H1 (cell line): ENCODE measurements around the gene UPF3B. TPM values are rescaled to one million over a fixed set of nuclear protein-coding genes. Genes with fewer than 3 reads are reported as not detected.

ENCODE experiments used
- CTCF ChIA-PET: fragments of 300-600 bp; sonication (Branson Sonifier 250); formaldehyde crosslinking; loops from one replicate; lab custom pipeline; 2021; ENCODE audit not compliant: partially characterized antibody; lab: Charles Lee
- POLR2A ChIA-PET: fragments of 300-600 bp; sonication (Branson Sonifier 250); formaldehyde crosslinking; loops from one replicate; lab custom pipeline; 2021; ENCODE audit warnings: inconsistent platforms; ENCODE audit not compliant: partially characterized antibody; lab: Charles Lee
- DNase-seq, 2 experiments: peaks; one replicate each; pipeline versions ENCODE4 v3.0.0 to v3.0.0-alpha.2; 2010 to 2022; ENCODE audit warnings: low spot score in 2 of 2, low read depth in 1 of 2, mixed read lengths in 1 of 2
- FAIRE-seq: peaks from 2 replicates; lab custom pipeline; 2011; peaks lifted over from hg19 to GRCh38; lab: Jason Lieb, UNC
- H2AFZ ChIP-seq: 2 replicates; pipeline ENCODE4 v1.8.1; 2012; ENCODE audit warnings: low read length, inconsistent platforms
- H2AK5ac ChIP-seq: 2 replicates; pipeline ENCODE4 v1.6.1; 2013; ENCODE audit warnings: low read depth, low read length
- H2BK120ac ChIP-seq: replicated peaks from 2 replicates; pipeline ENCODE3; 2013; ENCODE audit warnings: low read depth, low read length, inconsistent platforms
- H2BK12ac ChIP-seq: 2 replicates; pipeline ENCODE4 v1.6.1; 2013; ENCODE audit warnings: low read depth, low read length
- H2BK15ac ChIP-seq: 2 replicates; pipeline ENCODE4 v1.6.1; 2013; ENCODE audit warnings: low read length
- H2BK20ac ChIP-seq: 2 replicates; pipeline ENCODE4 v1.6.1; 2013; ENCODE audit warnings: low read length
- H2BK5ac ChIP-seq: 2 replicates; pipeline ENCODE4 v1.6.1; 2013; ENCODE audit warnings: low read depth, low read length
- H3K14ac ChIP-seq: 2 replicates; pipeline ENCODE4 v1.6.1; 2013; ENCODE audit warnings: inconsistent platforms; ENCODE audit not compliant: insufficient read length
- H3K18ac ChIP-seq: 2 replicates; pipeline ENCODE4 v1.6.1; 2013; ENCODE audit warnings: low read length; ENCODE audit errors: extremely low read depth
- H3K23ac ChIP-seq: 2 replicates; pipeline ENCODE4 v1.6.1; 2013; ENCODE audit warnings: inconsistent platforms; ENCODE audit not compliant: insufficient read length
- H3K23me2 ChIP-seq: 2 replicates; pipeline ENCODE4 v1.6.1; 2013; ENCODE audit warnings: low read depth, low read length
- H3K27ac ChIP-seq: 2 replicates; pipeline ENCODE4 v1.6.1; 2011; ENCODE audit warnings: low read depth, low read length, inconsistent platforms
- H3K27me3 ChIP-seq, 4 experiments: replicated peaks in 1 of 4; 1 replicate in 1 of 4; 2 replicates in 3 of 4; pipeline versions ENCODE4 v1.6.1 to v1.8.1; 2011 to 2013; ENCODE audit warnings: low read length in 3 of 4, mild to moderate bottlenecking in 3 of 4, inconsistent platforms in 2 of 4, mixed read lengths in 2 of 4, moderate library complexity in 1 of 4; ENCODE audit not compliant: control insufficient read depth in 3 of 4, insufficient read depth in 3 of 4; ENCODE audit errors: extremely low read depth in 1 of 4
- H3K36me3 ChIP-seq, 4 experiments: 2 replicates each; pipeline versions ENCODE4 v1.6.1 to v1.8.1; 2011 to 2013; ENCODE audit warnings: mild to moderate bottlenecking in 4 of 4, low read length in 3 of 4, moderate library complexity in 2 of 4, control low read depth in 1 of 4, inconsistent platforms in 1 of 4; ENCODE audit not compliant: insufficient read depth in 4 of 4, control insufficient read depth in 2 of 4
- H3K4ac ChIP-seq: replicated peaks from 2 replicates; pipeline ENCODE3; 2013; ENCODE audit warnings: low read length, low read depth, mixed read lengths, inconsistent platforms; ENCODE audit not compliant: insufficient read length
- H3K4me1 ChIP-seq, 4 experiments: replicated peaks in 1 of 4; 1 replicate in 1 of 4; 2 replicates in 3 of 4; pipeline versions ENCODE4 v1.6.1 to v1.8.1; 2011 to 2013; ENCODE audit warnings: low read length in 3 of 4, inconsistent platforms in 2 of 4, mixed read lengths in 1 of 4; ENCODE audit not compliant: insufficient read depth in 4 of 4, control insufficient read depth in 3 of 4
- H3K4me2 ChIP-seq, 2 experiments: 2 replicates each; pipeline versions ENCODE4 v1.6.1 to v1.8.1; 2011 to 2013; ENCODE audit warnings: low read depth in 2 of 2, low read length in 2 of 2, control low read depth in 1 of 2, inconsistent platforms in 1 of 2, mild to moderate bottlenecking in 1 of 2; ENCODE audit not compliant: insufficient read depth in 1 of 2
- H3K4me3 ChIP-seq, 4 experiments: fragments of 200-600, 300-600 bp in 1 of 4; sonication (generic), shearing (Covaris generic), sonication (Bioruptor Twin) in 1 of 4; 2 replicates each; pipeline versions ENCODE4 v1.5.1 to v1.8.1; 2011 to 2016; ENCODE audit warnings: low read length in 4 of 4, low read depth in 3 of 4, control low read depth in 2 of 4, inconsistent platforms in 2 of 4, mild to moderate bottlenecking in 2 of 4, mixed read lengths in 1 of 4, moderate library complexity in 1 of 4; ENCODE audit not compliant: insufficient read depth in 2 of 4; ENCODE audit errors: extremely low read depth in 1 of 4
- H3K56ac ChIP-seq: replicated peaks from 2 replicates; pipeline ENCODE3; 2013; ENCODE audit warnings: low read depth, mild to moderate bottlenecking, mixed read lengths, low read length, inconsistent platforms; ENCODE audit not compliant: insufficient read length
- H3K79me1 ChIP-seq: 2 replicates; pipeline ENCODE4 v1.6.1; 2013; ENCODE audit warnings: low read depth, low read length, control low read depth
- H3K79me2 ChIP-seq, 2 experiments: 2 replicates each; pipeline versions ENCODE4 v1.6.1 to v1.8.1; 2012 to 2013; ENCODE audit warnings: low read length in 2 of 2, mild to moderate bottlenecking in 2 of 2, inconsistent platforms in 1 of 2; ENCODE audit not compliant: insufficient read depth in 2 of 2, control insufficient read depth in 1 of 2
- H3K9ac ChIP-seq, 4 experiments: replicated peaks in 1 of 4; 1 replicate in 1 of 4; 2 replicates in 3 of 4; pipeline versions ENCODE4 v1.6.1 to v1.8.1; 2011 to 2013; ENCODE audit warnings: low read depth in 3 of 4, low read length in 3 of 4, control low read depth in 2 of 4, mild to moderate bottlenecking in 2 of 4, moderate library complexity in 2 of 4, inconsistent platforms in 1 of 4; ENCODE audit errors: extremely low read depth in 1 of 4
- H3K9me3 ChIP-seq, 2 experiments: 2 replicates each; pipeline versions ENCODE4 v1.6.1 to v1.8.1; 2012 to 2013; ENCODE audit warnings: mild to moderate bottlenecking in 2 of 2, moderate library complexity in 2 of 2, control low read depth in 1 of 2, inconsistent platforms in 1 of 2, low read depth in 1 of 2, low read length in 1 of 2, mixed read lengths in 1 of 2; ENCODE audit not compliant: insufficient read depth in 2 of 2
- H4K20me1 ChIP-seq, 2 experiments: replicated peaks in 1 of 2; 2 replicates each; pipeline versions ENCODE3 to v1.8.1; 2011 to 2013; ENCODE audit warnings: inconsistent platforms in 2 of 2, low read length in 2 of 2, mild to moderate bottlenecking in 1 of 2; ENCODE audit not compliant: insufficient read depth in 2 of 2, control insufficient read depth in 1 of 2
- H4K5ac ChIP-seq: 2 replicates; pipeline ENCODE4 v1.6.1; 2013; ENCODE audit warnings: low read length, low read depth, mixed read lengths, inconsistent platforms; ENCODE audit not compliant: insufficient read length
- H4K8ac ChIP-seq: 2 replicates; pipeline ENCODE4 v1.8.0; 2013; ENCODE audit warnings: mild to moderate bottlenecking, moderate library complexity, low read length, inconsistent platforms; ENCODE audit not compliant: insufficient read depth; ENCODE audit errors: extremely low read depth
- H4K91ac ChIP-seq: replicated peaks from 2 replicates; pipeline ENCODE3; 2013; ENCODE audit warnings: low read length, mixed read lengths, inconsistent platforms; ENCODE audit not compliant: insufficient read length
- ATF3 ChIP-seq: IDR thresholded peaks from 2 replicates; pipeline ENCODE4 v1.6.1; 2011; ENCODE audit warnings: low read depth, mild to moderate bottlenecking, low read length; ENCODE audit not compliant: insufficient read depth
- EP300 ChIP-seq, 2 experiments: IDR thresholded peaks; 1 replicate in 1 of 2; 2 replicates in 1 of 2; pipeline ENCODE4 v1.6.1; 2011 to 2012; ENCODE audit warnings: low read depth in 2 of 2, low read length in 2 of 2, mild to moderate bottlenecking in 2 of 2, borderline replicate concordance in 1 of 2, inconsistent platforms in 1 of 2, moderate library complexity in 1 of 2
- EZH2 ChIP-seq: fragments of 200-600 bp; sonication (generic); IDR thresholded peaks from 2 replicates; pipeline ENCODE4 v1.7.1; 2012; ENCODE audit warnings: low read depth, mild to moderate bottlenecking, moderate library complexity, low read length, inconsistent platforms; ENCODE audit not compliant: severe bottlenecking
- HDAC6 ChIP-seq: IDR thresholded peaks from one replicate; pipeline ENCODE4 v1.7.1; 2012; ENCODE audit warnings: low read depth, mild to moderate bottlenecking, inconsistent platforms, low read length, moderate library complexity
- KDM1A ChIP-seq: fragments of 200-600, 300-600 bp; sonication (generic); IDR thresholded peaks from 2 replicates; pipeline ENCODE4 v1.7.1; 2016; ENCODE audit warnings: mild to moderate bottlenecking, low read length, borderline replicate concordance
- KDM4A ChIP-seq: IDR thresholded peaks from one replicate; pipeline ENCODE4 v1.7.1; 2012; ENCODE audit warnings: low read depth, mild to moderate bottlenecking, moderate library complexity, low read length, inconsistent platforms; ENCODE audit not compliant: severe bottlenecking
- PHF8 ChIP-seq: fragments of 200-600 bp; sonication (generic); conservative IDR thresholded peaks from 2 replicates; pipeline ENCODE4 v1.7.1; 2012; ENCODE audit warnings: low read depth, mild to moderate bottlenecking, inconsistent platforms, low read length, moderate library complexity
- RFX5 ChIP-seq: IDR thresholded peaks from 2 replicates; pipeline ENCODE4 v1.6.1; 2011; ENCODE audit warnings: low read depth, low read length, improper control_type of control experiment, borderline replicate concordance
- SIRT6 ChIP-seq: IDR thresholded peaks from one replicate; pipeline ENCODE4 v1.7.1; 2012; ENCODE audit warnings: low read length, inconsistent platforms
- TAF1 ChIP-seq: IDR thresholded peaks from 2 replicates; pipeline ENCODE4 v1.6.1; 2011; ENCODE audit warnings: mild to moderate bottlenecking, low read depth, low read length
- USF2 ChIP-seq: IDR thresholded peaks from 2 replicates; pipeline ENCODE4 v1.6.1; 2011; ENCODE audit warnings: low read length, improper control_type of control experiment
- WGBS, 2 experiments: shearing (Covaris generic) in 1 of 2; methylation state at CpG; one replicate each; pipeline versions ENCODE4 v1.1.6 to v1.1.7; 2013 to 2015; ENCODE audit warnings: low lambda C conversion rate in 2 of 2, mixed read lengths in 2 of 2, inconsistent platforms in 1 of 2, low coverage in 1 of 2, missing lambda C conversion rate in 1 of 2; ENCODE audit not compliant: insufficient replicate concordance in 2 of 2, insufficient coverage in 1 of 2, insufficient read length in 1 of 2; ENCODE audit errors: extremely low coverage in 1 of 2, missing lambda C conversion rate in 1 of 2; 5-methylcytosine and 5-hydroxymethylcytosine counted together
- polyA plus RNA-seq, 7 experiments: library from polyadenylated mRNA; depleted of rRNA in 3 of 7; stranded (reverse) in 5 of 7; unstranded in 2 of 7; fragments of >200 nt in 5 of 7; fragments of 200-250 nt in 2 of 7; gene quantifications; 1 replicate in 5 of 7; 2 replicates in 1 of 7; 4 replicates in 1 of 7; pipeline versions ENCODE4 v1.2.1 to v1.2.3, GENCODE V29; 2011 to 2013; ENCODE audit warnings: missing spikeins in 2 of 7, mixed read lengths in 2 of 7
- total RNA-seq: library from RNA; stranded (reverse); fragmentation: NEBNext Ultra II Directional; extraction: Animal tissue kit (Norgen Biotek cat#: 25700); gene quantifications from 2 replicates; pipeline ENCODE4 v1.2.1, GENCODE V29; 2021

Gene UPF3B
- total and polyA plus RNA-seq, 2 of the 8 experiments (the other 6 are each of a cell fraction or from before 2014, with no cell fraction given): 7.8 to 20.9 TPM

- Histone ChIP-seq H2AFZ (no peak overlapping the region; the same call in 1 of the 2 replicates), H2BK120ac (no peak overlapping the region), H3K23me2 (no peaks in the 10 kb centered on the region), H3K79me1 (no peaks in the 10 kb centered on the region), H2BK20ac (no peak overlapping the region), H3K4me3 (no peak overlapping the region), H3K23ac (no peak overlapping the region), H3K14ac (no peak overlapping the region), H2BK12ac (no peak overlapping the region), H4K5ac (no peak overlapping the region), H3K27me3 (no peaks in the 10 kb centered on the region), H3K4me2 (no peak overlapping the region), H3K9ac (no peak overlapping the region), H2BK15ac (no peak overlapping the region), H4K8ac (no peak overlapping the region), H4K91ac (no peak overlapping the region), H3K79me2 (no peaks in the 10 kb centered on the region), H2BK5ac (no peak overlapping the region), H4K20me1 (no peaks in the 10 kb centered on the region), H2AK5ac (no peak overlapping the region), H3K27ac (no peak overlapping the region), H3K9me3 (no peaks in the 10 kb centered on the region), H3K4ac (no peak overlapping the region), H3K4me1 (peaks cover 0 to 2% (median 0%) of the 10 kb centered on the region in 4 experiments; a peak in 1 of 7 replicates), H3K36me3 (no peaks in the 10 kb centered on the region), H3K18ac (no peak overlapping the region), H3K56ac (no peak overlapping the region)
- FAIRE-seq: peak; percentile 13
- WGBS, 2 experiments: 44% methylated on average over 2 of the region's 2 CpGs; no CpG with 5 or more reads in 1 of the 2 experiments
- POLR2A ChIA-PET: interaction anchor here (1.2 to 1.9 kb wide), 2 partner anchors 11 to 20 kb away, joined by 3 to 5 read pairs; no protein-coding TSS in a partner anchor
- CTCF ChIA-PET: interaction anchor here (0.5 kb wide), 1 partner anchor 47 kb away, joined by 3 read pairs; no protein-coding TSS in a partner anchor
- no peak for DNase-seq
- TF ChIP-seq EZH2: no peak
- no peak for TF ChIP-seq RFX5
- TF ChIP-seq EP300 (IDR thresholded peaks at IDR 0.05; ENCODE audit: borderline replicate concordance in 1 of 2, low read depth in 2 of 2, low read length in 2 of 2): no peak
- TF ChIP-seq KDM1A: no peak
- no peak for TF ChIP-seq TAF1
- no peak for TF ChIP-seq ATF3
- no peak for TF ChIP-seq USF2
- no peak for TF ChIP-seq PHF8
- TF ChIP-seq KDM4A: no peak
- no peak for TF ChIP-seq SIRT6
- TF ChIP-seq HDAC6: no peak
Measured at GRCh38 chrX:119899125-119899524, 46.4 kb upstream of the UPF3B start.
